ENCODE data around the gene ZBTB2. TPM values are rescaled to one million over a fixed set of nuclear protein-coding genes. Genes with fewer than 3 reads are reported as not detected.
A peak's percentile ranks its signal among the peaks of the same experiment; 100 is the strongest.

The ZBTB2 gene
- total and polyA plus RNA-seq, 2 donors from 2014 or later, result 6.0 to 11.2 TPM

- no peak for TF ChIP-seq CTCF (IDR thresholded peaks at IDR 0.05; ENCODE audit: borderline replicate concordance, extremely low read depth, insufficient read depth)
- no peak for FAIRE-seq
Measured at GRCh38 chr6:151402228-151402627, 10.9 kb upstream of the ZBTB2 start.

GRCh38 chr6:151400473-151400872, 9.1 kb upstream of the ZBTB2 start:
- Histone ChIP-seq H3K4me1 (ENCODE audit: control insufficient read depth in 2 of 3, insufficient read depth in 2 of 3, low read depth in 1 of 3, low read length in 3 of 3) (peaks cover 0 to 14% (median 5%) of the 10 kb centered on the region in 3 donors), H3K9me3 (ENCODE audit: control insufficient read depth in 2 of 3, insufficient read depth in 1 of 3, low read length in 3 of 3) (no peaks in the 10 kb centered on the region), H3K4me3 (ENCODE audit: low read length in 3 of 3) (no peak overlapping the region), H3K27ac (ENCODE audit: low read depth in 2 of 2, low read length in 2 of 2) (no peak overlapping the region), H3K27me3 (ENCODE audit: control insufficient read depth, insufficient read depth, low read length) (no peaks in the 10 kb centered on the region), H3K36me3 (ENCODE audit: control insufficient read depth in 2 of 3, insufficient read depth in 3 of 3, low read length in 3 of 3) (peaks cover 4 to 12% (median 4%) of the 10 kb centered on the region in 3 donors), H3K9ac (ENCODE audit: low read length in 3 of 3) (no peak overlapping the region)
- no peak for DNase-seq
- FAIRE-seq, result no peak
- intact Hi-C loops (cut with DNase I), result no loop called here
- no peak for TF ChIP-seq CTCF (IDR thresholded peaks at IDR 0.05; ENCODE audit: borderline replicate concordance, extremely low read depth, insufficient read depth)

More at GRCh38 chr6:151402228-151402627, 10.9 kb upstream of the ZBTB2 start:
- peaks cover 0 to 6% (median 5%) of the 10 kb centered on the region in 3 donors for H3K4me1 ChIP-seq (ENCODE audit: control insufficient read depth in 2 of 3, insufficient read depth in 2 of 3, low read depth in 1 of 3, low read length in 3 of 3)
- no peak for DNase-seq
- no peak overlapping the region for H3K27ac ChIP-seq (ENCODE audit: low read depth in 2 of 2, low read length in 2 of 2)
- H3K27me3 ChIP-seq (ENCODE audit: control insufficient read depth, insufficient read depth, low read length), result no peaks in the 10 kb centered on the region
- H3K4me3 ChIP-seq (ENCODE audit: low read length in 3 of 3), result no peak overlapping the region
- no peaks in the 10 kb centered on the region for H3K9me3 ChIP-seq (ENCODE audit: control insufficient read depth in 2 of 3, insufficient read depth in 1 of 3, low read length in 3 of 3)
- H3K9ac ChIP-seq (ENCODE audit: low read length in 3 of 3), result no peak overlapping the region
- intact Hi-C loops (cut with DNase I), result no loop called here
- peaks cover 4 to 13% (median 6%) of the 10 kb centered on the region in 3 donors for H3K36me3 ChIP-seq (ENCODE audit: control insufficient read depth in 2 of 3, insufficient read depth in 3 of 3, low read length in 3 of 3)

- intact Hi-C loops (cut with DNase I), result no loop called here
- Histone ChIP-seq H3K27ac (ENCODE audit: low read depth in 2 of 2, low read length in 2 of 2) (no peak overlapping the region), H3K4me3 (ENCODE audit: low read length in 3 of 3) (no peak overlapping the region), H3K4me1 (ENCODE audit: control insufficient read depth in 2 of 3, insufficient read depth in 2 of 3, low read depth in 1 of 3, low read length in 3 of 3) (peaks cover 0 to 17% (median 8%) of the 10 kb centered on the region in 3 donors), H3K36me3 (ENCODE audit: control insufficient read depth in 2 of 3, insufficient read depth in 3 of 3, low read length in 3 of 3) (peaks cover 2 to 6% (median 4%) of the 10 kb centered on the region in 3 donors), H3K9ac (ENCODE audit: low read length in 3 of 3) (no peak overlapping the region), H3K27me3 (ENCODE audit: control insufficient read depth, insufficient read depth, low read length) (no peaks in the 10 kb centered on the region), H3K9me3 (ENCODE audit: control insufficient read depth in 2 of 3, insufficient read depth in 1 of 3, low read length in 3 of 3) (no peaks in the 10 kb centered on the region)
- TF ChIP-seq CTCF (IDR thresholded peaks at IDR 0.05; ENCODE audit: borderline replicate concordance, extremely low read depth, insufficient read depth), result no peak
- no peak for DNase-seq
- no peak for FAIRE-seq
Measured at GRCh38 chr6:151399679-151400078, 8.3 kb upstream of the ZBTB2 start.

- Histone ChIP-seq H3K4me1 (ENCODE audit: control insufficient read depth in 2 of 3, insufficient read depth in 2 of 3, low read depth in 1 of 3, low read length in 3 of 3) (peaks cover 3 to 36% (median 17%) of the 10 kb centered on the region in 3 donors), H3K36me3 (ENCODE audit: control insufficient read depth in 2 of 3, insufficient read depth in 3 of 3, low read length in 3 of 3) (peaks cover 0 to 3% (median 2%) of the 10 kb centered on the region in 3 donors), H3K9me3 (ENCODE audit: control insufficient read depth in 2 of 3, insufficient read depth in 1 of 3, low read length in 3 of 3) (no peaks in the 10 kb centered on the region), H3K4me3 (ENCODE audit: low read length in 3 of 3) (peak overlapping the region in 1 of 3 donors; percentile 71), H3K27me3 (ENCODE audit: control insufficient read depth, insufficient read depth, low read length) (no peaks in the 10 kb centered on the region), H3K9ac (ENCODE audit: low read length in 3 of 3) (peak overlapping the region in 1 of 3 donors; percentile 30), H3K27ac (ENCODE audit: low read depth in 2 of 2, low read length in 2 of 2) (no peak overlapping the region)
- intact Hi-C loops (cut with DNase I), result no loop called here
- no peak for TF ChIP-seq CTCF (IDR thresholded peaks at IDR 0.05; ENCODE audit: borderline replicate concordance, extremely low read depth, insufficient read depth)
- FAIRE-seq, result no peak
- no peak for DNase-seq
Measured at GRCh38 chr6:151393410-151393809, 2.1 kb upstream of the ZBTB2 start.

Measured in kidney (tissue), 14 donors.